D721Med (cell line): Measurements from ENCODE around the gene CEBPA.

Experiments
- DNase-seq: peaks from one replicate; pipeline ENCODE4 v3.0.0; 2011; ENCODE audit warnings: low spot score; ENCODE audit not compliant: insufficient read length
- FAIRE-seq: peaks from 2 replicates; lab custom pipeline; 2011; peaks lifted over from hg19 to GRCh38; lab: Jason Lieb, UNC
- TF ChIP-seq, protein P1 (sequence below): IDR thresholded peaks from 2 replicates; pipeline ENCODE4 v1.5.1; 2012; ENCODE audit warnings: mild to moderate bottlenecking, control low read depth; ENCODE audit not compliant: insufficient read depth; ENCODE audit errors: missing control alignments

The CEBPA gene

DNA sequence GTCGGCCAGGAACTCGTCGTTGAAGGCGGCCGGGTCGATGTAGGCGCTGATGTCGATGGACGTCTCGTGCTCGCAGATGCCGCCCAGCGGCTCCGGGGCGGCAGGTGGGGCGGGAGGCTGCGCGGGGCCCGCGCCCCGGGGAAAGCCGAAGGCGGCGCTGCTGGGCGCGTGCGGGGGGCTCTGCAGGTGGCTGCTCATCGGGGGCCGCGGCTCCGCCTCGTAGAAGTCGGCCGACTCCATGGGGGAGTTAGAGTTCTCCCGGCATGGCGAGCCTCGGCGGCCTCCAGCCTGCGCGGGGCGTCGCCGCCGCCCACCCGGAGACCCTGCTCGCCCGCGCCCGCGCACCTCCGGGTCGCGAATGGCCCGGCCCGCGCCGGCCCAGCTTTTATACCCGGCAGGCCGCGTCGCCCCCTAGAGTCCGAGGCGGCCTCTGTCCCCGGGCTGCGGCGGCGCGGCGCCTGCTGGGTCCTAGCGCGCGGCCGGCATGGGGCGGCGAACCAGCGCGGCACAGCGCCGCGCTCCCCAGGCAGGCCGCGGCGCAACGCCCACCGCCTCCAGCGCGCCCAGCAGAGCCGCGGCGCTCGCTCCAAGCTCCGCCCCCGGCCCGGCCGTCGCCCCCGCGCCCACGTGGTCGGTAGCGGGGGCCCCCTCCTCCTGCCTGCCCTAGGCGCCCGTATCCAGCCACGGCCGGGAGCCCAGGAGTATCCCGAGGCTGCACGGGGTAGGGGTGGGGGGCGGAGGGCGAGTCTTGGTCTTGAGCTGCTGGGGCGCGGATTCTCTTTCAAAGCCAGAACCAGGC is at the start of gene CEBPA:
Gene CEBPA, minus strand, starts transcription at position 360 of the 799 bp plus-strand sequence. Its CDS starts 120 bp downstream, at position 240.
- no peak for FAIRE-seq
- peak; percentile 83 for DNase-seq
- TF ChIP-seq, protein P1, sequence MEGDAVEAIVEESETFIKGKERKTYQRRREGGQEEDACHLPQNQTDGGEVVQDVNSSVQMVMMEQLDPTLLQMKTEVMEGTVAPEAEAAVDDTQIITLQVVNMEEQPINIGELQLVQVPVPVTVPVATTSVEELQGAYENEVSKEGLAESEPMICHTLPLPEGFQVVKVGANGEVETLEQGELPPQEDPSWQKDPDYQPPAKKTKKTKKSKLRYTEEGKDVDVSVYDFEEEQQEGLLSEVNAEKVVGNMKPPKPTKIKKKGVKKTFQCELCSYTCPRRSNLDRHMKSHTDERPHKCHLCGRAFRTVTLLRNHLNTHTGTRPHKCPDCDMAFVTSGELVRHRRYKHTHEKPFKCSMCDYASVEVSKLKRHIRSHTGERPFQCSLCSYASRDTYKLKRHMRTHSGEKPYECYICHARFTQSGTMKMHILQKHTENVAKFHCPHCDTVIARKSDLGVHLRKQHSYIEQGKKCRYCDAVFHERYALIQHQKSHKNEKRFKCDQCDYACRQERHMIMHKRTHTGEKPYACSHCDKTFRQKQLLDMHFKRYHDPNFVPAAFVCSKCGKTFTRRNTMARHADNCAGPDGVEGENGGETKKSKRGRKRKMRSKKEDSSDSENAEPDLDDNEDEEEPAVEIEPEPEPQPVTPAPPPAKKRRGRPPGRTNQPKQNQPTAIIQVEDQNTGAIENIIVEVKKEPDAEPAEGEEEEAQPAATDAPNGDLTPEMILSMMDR: peak; percentile 40

DNA sequence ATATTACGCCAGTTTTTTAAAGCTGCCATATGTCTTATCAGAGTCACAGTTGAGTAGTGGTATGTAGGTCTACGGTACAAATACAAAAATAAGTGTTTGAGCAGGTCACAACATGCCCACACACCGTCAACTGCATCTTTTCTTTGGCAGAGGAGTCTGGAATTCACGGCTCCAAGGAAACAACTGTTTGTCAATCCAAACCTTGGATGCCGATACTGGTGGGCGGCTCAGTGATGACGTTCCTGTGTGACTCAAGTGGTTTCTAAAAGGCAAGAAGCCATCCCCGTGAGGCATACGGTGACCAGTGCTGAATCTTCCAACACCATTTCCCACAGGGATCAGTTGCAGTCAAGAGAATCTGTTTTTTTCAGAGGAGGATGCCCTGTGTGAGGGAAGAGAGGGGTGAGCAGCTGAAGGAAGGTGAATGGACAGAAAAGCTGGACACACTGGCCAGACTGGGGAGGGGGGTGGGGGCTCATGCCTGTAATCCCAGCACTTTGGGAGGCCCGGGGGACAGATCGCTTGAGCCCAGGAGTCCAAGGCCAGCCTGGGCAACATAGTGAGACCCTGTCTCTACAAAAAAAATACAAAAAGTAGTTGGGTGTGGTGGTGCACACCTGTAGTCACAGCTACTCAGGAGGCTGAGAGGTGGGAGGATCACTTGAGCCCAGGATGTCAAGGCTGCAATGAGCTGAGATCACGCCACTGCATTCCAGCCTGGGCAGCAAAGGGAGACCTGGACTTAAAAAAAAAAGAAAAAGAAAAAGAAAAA is 48.4 kb upstream of the CEBPA start:
- TF ChIP-seq, protein P1: no peak
- DNase-seq (no peak), FAIRE-seq (no peak)

DNA sequence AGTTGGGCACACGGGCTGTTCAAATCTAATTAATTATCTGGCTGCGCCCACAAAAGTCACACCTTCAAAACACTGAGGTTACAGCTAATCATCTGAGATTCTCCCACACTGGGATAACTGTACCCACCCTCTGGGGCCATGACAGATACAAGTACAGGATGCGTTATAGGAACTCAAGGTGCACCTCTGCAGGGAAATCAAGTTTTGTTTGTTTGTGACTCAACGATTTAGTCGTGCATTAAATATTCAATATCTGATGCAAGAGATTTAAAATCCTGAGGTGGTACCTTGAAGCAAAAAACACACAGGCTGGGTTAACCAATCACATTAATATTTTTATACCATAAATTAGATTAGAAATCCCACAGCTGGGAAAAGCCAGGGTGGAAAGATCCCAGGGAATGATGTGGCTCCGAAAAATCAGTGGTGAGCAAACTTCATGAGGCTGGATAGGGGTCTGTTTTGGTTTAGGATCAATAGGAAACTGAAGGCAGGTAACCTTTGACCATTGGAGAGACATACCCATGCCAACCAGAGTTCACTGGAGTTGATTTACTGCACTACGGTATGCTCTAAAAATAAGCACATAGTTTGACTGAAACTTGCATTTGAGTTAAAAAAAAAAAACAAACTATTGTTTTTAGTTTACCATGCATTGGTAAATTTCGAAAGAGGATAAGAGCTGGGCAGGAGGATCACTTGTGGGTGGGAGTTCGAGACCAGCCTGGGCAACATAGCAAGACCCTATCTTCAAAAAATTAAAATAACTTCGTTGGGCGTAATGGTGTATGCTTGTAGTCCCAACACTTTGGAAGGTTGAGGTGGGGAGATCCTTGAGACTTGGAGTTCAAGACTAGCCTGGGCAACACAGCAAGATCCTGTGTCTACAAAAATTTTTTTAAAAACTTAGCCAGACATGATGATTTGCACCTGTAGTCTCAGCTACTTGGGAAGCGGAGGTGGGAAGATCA is 47.3 kb upstream of the CEBPA start:
- FAIRE-seq (no peak), DNase-seq (no peak)
- TF ChIP-seq, protein P1: no peak

DNA sequence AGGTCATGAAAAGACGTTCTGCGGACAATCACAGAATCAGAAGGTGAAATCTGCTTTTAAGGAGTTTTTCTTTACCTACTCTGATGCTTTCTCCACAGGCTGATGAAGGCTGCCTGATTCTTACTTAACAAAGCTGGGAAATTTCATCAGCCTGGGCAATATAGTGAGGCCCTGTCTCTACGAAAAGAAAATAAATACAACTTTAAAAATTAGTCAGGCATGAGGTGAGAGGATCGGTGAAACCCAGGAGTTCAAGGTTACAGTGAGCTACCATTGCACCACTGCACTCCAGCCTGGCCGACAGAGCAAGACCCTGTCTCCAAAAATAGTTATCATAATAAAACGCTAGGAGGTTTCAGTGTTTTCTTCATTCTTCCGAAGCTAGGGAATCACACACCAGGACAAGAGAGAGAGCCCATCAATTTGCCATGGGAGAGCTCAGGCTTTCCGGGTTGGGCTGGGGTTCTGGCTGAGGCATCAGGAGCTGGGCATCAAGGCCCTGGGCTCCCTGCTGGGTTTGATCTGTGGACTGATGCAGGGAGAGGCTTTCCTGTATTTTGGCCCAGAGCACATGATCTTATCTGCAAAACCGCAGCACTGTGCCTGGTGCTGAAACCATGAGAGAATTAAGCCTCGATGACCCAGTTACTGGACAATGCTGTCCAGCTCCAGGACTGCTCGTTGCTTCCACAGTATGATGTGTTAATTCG is 46.1 kb upstream of the CEBPA start:
- DNase-seq (no peak), FAIRE-seq (no peak)
- TF ChIP-seq, protein P1: no peak

DNA sequence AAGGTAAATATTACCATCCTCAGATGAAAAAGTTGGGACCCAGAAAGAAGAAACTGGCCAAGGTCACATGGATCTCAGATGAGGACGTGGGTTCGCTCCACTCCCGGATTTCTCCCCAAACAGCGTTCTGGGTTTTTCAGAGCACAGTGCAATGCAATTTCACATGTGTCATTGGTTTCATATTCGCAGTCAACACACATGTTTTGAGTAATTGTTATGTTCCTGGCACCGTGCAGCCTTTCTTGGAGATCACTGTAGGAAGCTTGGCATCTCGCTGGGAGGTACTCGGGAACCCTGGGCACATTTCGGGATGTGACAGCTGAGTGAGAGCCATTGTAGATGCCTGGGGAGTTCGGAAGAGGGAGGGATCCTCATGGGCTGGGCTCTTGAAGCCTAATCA is 45.0 kb upstream of the CEBPA start:
- FAIRE-seq (no peak), DNase-seq (no peak)
- TF ChIP-seq, protein P1: no peak

DNA sequence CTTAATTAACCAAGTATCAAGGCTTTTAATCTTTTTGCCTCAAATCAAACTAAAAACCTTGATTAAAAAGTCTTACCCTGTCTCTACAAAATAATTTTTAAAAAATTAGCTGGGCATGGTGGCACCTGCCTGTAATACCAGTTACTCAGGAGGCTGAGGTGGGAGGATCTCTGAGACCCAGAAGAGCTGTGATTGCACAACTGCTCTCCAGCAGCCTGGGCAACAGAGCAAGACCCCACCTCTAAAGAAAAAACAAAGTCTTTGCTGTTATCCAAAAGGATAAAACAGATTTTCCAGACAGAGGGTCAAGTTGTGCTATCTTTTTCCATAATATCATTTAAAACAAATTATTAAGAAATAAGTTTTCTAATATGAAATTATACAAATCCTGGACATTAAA is 44.3 kb upstream of the CEBPA start:
- FAIRE-seq (no peak), DNase-seq (no peak)
- TF ChIP-seq, protein P1: no peak
